MM.1S (cell line): ENCODE measurements around the gene TLR6.

Experiments used
- CTCF ChIP-seq: fragments of 300-600 bp; sonication (generic); IDR thresholded peaks from 2 replicates; pipeline ENCODE4 v1.5.1; 2016; ENCODE audit warnings: antibody characterized with exemption, low read length, mixed read lengths
- EZH2 ChIP-seq: fragments of 300-600 bp; sonication (generic); optimal IDR thresholded peaks from 2 replicates; pipeline ENCODE3; 2017; ENCODE audit warnings: low read depth, mild to moderate bottlenecking, antibody characterized with exemption, low read length, mixed read lengths
- EZH2phosphoT487 ChIP-seq: fragments of 300-600 bp; sonication (generic); IDR thresholded peaks from 2 replicates; pipeline ENCODE4 v1.6.1; 2018; ENCODE audit warnings: antibody characterized with exemption, low read length

- TF ChIP-seq CTCF (no peak), EZH2 (no peak), EZH2phosphoT487 (no peak)
Observed at GRCh38 chr4:38904682-38905081, 48.1 kb upstream of the TLR6 start.
